GM12891 (cell line): ENCODE data around the gene SLC44A1.

ENCODE experiments used
- POLR2A ChIP-seq: IDR thresholded peaks from 2 replicates; pipeline ENCODE4 v1.6.1; 2011; ENCODE audit warnings: low read depth, low read length, control low read depth
- POLR2AphosphoS5 ChIP-seq: IDR thresholded peaks from 2 replicates; pipeline ENCODE4 v1.6.1; 2011; ENCODE audit warnings: low read depth, low read length, control low read depth
- POU2F2 ChIP-seq: IDR thresholded peaks from 2 replicates; pipeline ENCODE4 v1.6.1; 2011; ENCODE audit warnings: low read depth, mild to moderate bottlenecking, control low read depth, low read length, moderate library complexity
- TAF1 ChIP-seq: IDR thresholded peaks from 2 replicates; pipeline ENCODE4 v1.6.1; 2011; ENCODE audit warnings: low read depth, low read length, control low read depth

DNA sequence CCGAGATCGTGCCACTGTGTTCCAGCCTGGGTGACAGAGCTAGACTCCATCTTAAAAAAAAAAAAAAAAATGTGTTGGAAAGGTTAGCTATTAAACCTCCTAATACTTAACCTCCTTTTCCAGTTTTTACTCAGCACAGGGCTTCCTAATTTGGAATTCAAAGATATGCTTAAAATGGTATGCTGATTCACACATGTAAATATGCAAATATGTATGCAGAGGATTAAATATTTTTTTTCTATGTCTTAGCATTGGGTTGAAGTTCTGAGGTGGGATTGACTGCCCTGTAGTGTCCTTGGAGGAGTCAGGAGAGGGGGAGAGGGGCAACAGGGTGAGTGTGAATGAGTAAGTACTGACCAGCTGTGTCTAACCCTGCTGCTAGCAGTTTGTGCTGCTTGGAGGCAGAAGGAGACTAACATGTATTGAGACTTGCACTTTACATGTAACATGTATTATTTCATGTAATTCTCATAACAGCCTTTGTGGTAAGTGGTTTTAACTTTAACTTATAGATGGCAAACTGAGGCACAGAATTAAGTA, 63.2 kb downstream of the SLC44A1 start:
- no peak for TF ChIP-seq POLR2A
- TF ChIP-seq POLR2AphosphoS5 = no peak
- TF ChIP-seq TAF1 = no peak
- TF ChIP-seq POU2F2 = no peak
